ENCODE data around the gene SRSF11.

- TF ChIP-seq EZH2 (IDR thresholded peaks at IDR 0.05; ENCODE audit: borderline replicate concordance, low read depth, low read length, severe bottlenecking): no peak
- TF ChIP-seq CTCF (IDR thresholded peaks at IDR 0.05; ENCODE audit: borderline replicate concordance, extremely low read depth, low read length, poor library complexity, severe bottlenecking): no peak
Measured at GRCh38 chr1:70299472-70299871, 78.3 kb downstream of the SRSF11 start.

Measured in DND-41 (cell line).